Kidney epithelial cell (primary cell): ENCODE results near the gene MALRD1. TPM values are rescaled to one million over a fixed set of nuclear protein-coding genes. Genes with fewer than 3 reads are reported as not detected.

ENCODE experiments used
- DNase-seq: peaks from one replicate; pipeline ENCODE4 v3.0.0-alpha.2; 2010; ENCODE audit warnings: low read depth
- H3K27me3 ChIP-seq: 2 replicates; pipeline ENCODE4 v1.6.0; 2011; ENCODE audit warnings: low read length; ENCODE audit not compliant: control insufficient read depth, insufficient read depth
- H3K36me3 ChIP-seq: 2 replicates; pipeline ENCODE4 v1.5.1; 2011; ENCODE audit warnings: low read length; ENCODE audit not compliant: control insufficient read depth, insufficient read depth
- H3K4me3 ChIP-seq: 2 replicates; pipeline ENCODE4 v1.5.1; 2011; ENCODE audit warnings: low read depth, mild to moderate bottlenecking, control low read depth, low read length
- CTCF ChIP-seq: IDR thresholded peaks from 2 replicates; pipeline ENCODE4 v1.5.1; 2011; ENCODE audit warnings: mild to moderate bottlenecking, moderate library complexity, low read length, control low read depth, inconsistent platforms; ENCODE audit not compliant: insufficient read depth, poor library complexity, severe bottlenecking
- total RNA-seq: library from RNA; depleted of rRNA; stranded (reverse); fragments of >200 nt; gene quantifications from 2 replicates; pipeline ENCODE4 v1.2.3, GENCODE V29; 2015

Gene MALRD1
- total RNA-seq, 1 donor from 2014 or later: 0.08 TPM

GRCh38 chr10:19111501-19112267 is 63.1 kb downstream of the MALRD1 start:
- no peaks in the 10 kb centered on the region for H3K36me3 ChIP-seq
- H3K4me3 ChIP-seq: no peak overlapping the region
- H3K27me3 ChIP-seq: no peaks in the 10 kb centered on the region
- no peak for TF ChIP-seq CTCF
- no peak for DNase-seq

GRCh38 chr10:19117438-19117837 is 68.8 kb downstream of the MALRD1 start:
- Histone ChIP-seq H3K27me3 (no peaks in the 10 kb centered on the region), H3K36me3 (no peaks in the 10 kb centered on the region), H3K4me3 (no peak overlapping the region)
- no peak for DNase-seq
- TF ChIP-seq CTCF: no peak

- Histone ChIP-seq H3K36me3 (no peaks in the 10 kb centered on the region), H3K4me3 (no peak overlapping the region), H3K27me3 (no peaks in the 10 kb centered on the region)
- TF ChIP-seq CTCF: no peak
- DNase-seq: no peak
Measured at GRCh38 chr10:19119191-19119590, 70.6 kb downstream of the MALRD1 start.

GRCh38 chr10:19120381-19120908 is 71.8 kb downstream of the MALRD1 start:
- Histone ChIP-seq H3K27me3 (no peaks in the 10 kb centered on the region), H3K36me3 (no peaks in the 10 kb centered on the region), H3K4me3 (no peak overlapping the region)
- TF ChIP-seq CTCF: no peak
- DNase-seq: no peak

GRCh38 chr10:19133992-19134391 is 85.4 kb downstream of the MALRD1 start:
- no peak overlapping the region for H3K4me3 ChIP-seq
- H3K27me3 ChIP-seq: no peaks in the 10 kb centered on the region
- no peak for DNase-seq
- no peaks in the 10 kb centered on the region for H3K36me3 ChIP-seq
- TF ChIP-seq CTCF: no peak

GRCh38 chr10:19142967-19143366 is 94.4 kb downstream of the MALRD1 start:
- DNase-seq: no peak
- H3K4me3 ChIP-seq: no peak overlapping the region
- no peak for TF ChIP-seq CTCF
- H3K27me3 ChIP-seq: no peaks in the 10 kb centered on the region
- H3K36me3 ChIP-seq: no peaks in the 10 kb centered on the region
